CD4-positive, alpha-beta T cell treated with Interleukin-17A for 4 hours (primary cell): Measurements from ENCODE around the gene EEA1.

Experiments used
- DNase-seq: peaks from one replicate; pipeline ENCODE4 v3.0.0-alpha.2; 2020; ENCODE audit warnings: mixed read lengths

Gene EEA1

DNA sequence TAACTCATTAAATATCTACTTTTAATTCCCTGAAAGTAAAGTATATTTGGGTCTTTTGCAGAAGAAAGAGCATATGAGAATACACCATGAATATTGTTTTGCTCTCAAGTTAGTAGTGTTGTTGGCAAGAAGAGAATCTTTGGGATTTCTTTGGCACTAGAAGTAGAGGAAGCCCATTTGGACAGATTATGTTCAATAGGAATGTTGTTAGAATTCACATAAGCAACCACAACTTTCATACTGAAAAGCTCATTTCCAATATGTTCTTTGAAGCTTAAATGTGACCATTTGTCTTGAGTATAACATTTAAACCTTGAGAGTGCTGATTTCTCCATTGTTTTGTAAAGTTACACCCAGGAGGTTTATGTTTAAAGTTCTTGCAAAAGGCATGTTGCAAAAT, 188.7 kb downstream of the EEA1 start:
- no peak for DNase-seq

DNA sequence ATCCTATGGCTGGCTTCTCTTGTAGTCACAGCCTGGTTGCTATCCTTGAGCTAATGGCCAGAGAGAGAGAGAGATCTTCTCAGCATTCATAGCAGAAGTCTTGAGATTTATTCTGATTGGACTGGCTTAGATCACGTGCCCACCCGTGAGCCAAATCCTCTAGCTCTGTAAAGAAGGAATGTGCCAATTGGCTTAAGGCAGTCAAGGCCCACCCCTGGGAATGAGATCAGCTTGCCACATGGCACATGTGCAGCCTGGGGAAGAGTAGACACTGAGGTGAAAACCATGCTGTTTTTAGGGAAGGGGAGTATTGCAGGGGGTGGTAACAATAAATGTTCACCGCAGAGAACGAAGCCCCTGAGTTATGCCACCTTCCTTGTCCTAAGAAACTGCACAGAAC, 190.0 kb downstream of the EEA1 start:
- DNase-seq, result no peak

GRCh38 chr12:92737855-92738850, 190.9 kb downstream of the EEA1 start:
- no peak for DNase-seq

GRCh38 chr12:92736605-92737004, 192.5 kb downstream of the EEA1 start:
- DNase-seq, result no peak

GRCh38 chr12:92735131-92735721, 193.9 kb downstream of the EEA1 start:
- DNase-seq, result no peak

- DNase-seq, result no peak
Observed at GRCh38 chr12:92733661-92734060, 195.4 kb downstream of the EEA1 start.

DNA sequence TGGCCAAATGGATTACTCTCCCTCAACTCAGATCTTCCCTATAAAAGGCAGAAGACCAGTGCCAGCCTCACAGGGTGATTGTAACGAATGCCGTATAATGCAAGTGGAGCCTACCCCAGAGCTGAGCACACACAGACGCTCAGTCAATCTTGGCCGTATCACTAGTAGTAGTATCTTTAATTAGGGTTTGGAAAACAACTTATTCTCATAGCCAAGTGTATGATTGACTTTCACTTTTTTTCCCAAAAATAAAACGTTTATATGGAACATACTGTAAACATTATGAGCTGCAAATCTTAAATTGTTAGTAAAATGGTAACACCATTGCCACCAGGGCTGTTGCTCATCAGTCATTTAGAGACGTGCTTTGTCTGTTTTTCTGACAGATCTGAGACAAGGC, 195.9 kb downstream of the EEA1 start:
- DNase-seq, result no peak

DNA sequence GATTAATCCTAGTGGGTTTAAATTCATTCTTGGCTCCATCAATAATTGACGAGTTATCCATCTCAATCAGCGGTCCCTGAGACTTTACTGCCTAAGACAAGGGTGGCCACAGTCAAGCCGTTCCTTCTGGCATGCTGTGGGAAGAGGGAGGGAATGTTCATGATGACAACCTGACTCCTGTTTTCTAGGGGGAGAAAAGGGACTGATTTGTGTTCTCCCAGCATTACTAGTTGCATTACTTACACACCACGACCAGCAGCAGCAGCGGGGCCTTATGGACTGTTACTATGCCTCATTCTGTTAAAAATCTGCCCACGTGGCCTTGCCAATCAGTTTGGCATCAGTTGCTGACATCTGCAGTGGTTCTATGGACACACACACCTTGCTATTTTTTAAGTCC, 196.4 kb downstream of the EEA1 start:
- DNase-seq, result no peak

DNA sequence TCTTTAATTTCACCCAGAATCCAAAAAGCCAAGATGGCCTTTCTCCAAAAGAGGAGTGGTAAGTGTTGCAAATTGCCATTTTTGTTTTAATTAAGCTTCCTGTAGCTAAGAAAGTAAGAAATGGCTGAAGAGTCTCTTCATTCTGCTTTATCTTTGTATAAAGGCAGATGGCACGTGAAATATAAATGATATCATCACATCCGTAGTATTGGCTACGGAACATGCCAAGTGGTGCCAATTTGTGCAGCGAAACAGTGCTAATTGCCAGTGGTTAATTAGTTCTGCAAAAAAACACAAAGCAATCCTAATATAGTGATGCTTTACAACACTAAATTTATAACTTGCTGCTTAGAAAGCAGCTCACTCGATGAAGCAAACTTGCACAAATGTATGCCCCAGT, 196.9 kb downstream of the EEA1 start:
- no peak for DNase-seq

- DNase-seq, result no peak
Observed at GRCh38 chr12:92730758-92731157, 198.3 kb downstream of the EEA1 start.

GRCh38 chr12:92729773-92730305, 199.3 kb downstream of the EEA1 start:
- no peak for DNase-seq

DNA sequence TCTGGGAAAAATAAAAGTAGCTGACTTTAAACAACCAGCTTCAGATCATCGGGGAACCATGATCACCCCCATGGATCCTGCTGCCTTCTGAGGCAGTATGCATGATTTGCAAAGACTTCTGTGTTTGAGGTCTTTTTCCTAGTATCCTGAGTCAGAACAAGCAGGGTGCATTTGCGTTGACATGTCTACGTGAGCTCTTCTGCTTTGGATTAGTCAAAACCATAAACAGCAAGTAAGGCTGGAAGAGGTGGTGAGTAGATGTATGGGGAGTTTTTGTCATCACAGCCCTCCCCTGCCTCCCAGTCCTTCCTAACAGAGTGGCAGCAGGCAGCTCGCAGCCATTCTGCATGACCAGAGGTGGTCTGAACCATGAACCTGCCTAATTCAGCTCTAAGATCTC, 202.2 kb downstream of the EEA1 start:
- no peak for DNase-seq

DNA sequence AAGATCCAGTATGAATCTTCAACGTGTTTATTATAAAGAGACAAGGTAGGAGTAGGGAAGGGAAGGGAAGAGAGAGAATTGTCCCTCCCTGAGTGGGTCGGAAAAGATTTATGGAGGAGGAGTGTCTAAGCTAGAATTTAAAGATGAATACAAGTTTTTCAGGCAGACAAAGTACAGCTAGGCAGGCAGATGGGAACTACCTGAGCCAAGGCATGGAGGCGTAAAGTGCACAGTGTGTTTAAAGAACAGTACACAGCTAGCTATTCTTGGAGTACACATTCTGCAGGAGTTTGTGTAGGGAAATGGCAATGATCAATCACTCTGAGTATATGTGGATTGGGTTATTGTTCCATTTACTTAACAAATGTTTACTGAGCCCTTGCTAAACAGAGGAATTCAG, 206.2 kb downstream of the EEA1 start:
- DNase-seq, result no peak

GRCh38 chr12:92721656-92722055, 207.4 kb downstream of the EEA1 start:
- DNase-seq, result no peak

GRCh38 chr12:92721130-92721529, 208.0 kb downstream of the EEA1 start:
- DNase-seq, result no peak
